IPS-18c (cell line): ENCODE measurements around the gene CCDC141.
"Not testable (repeated sequence)": the region's sequence is repeated elsewhere in the genome, so short reads cannot be mapped to it uniquely, and the experiment has no call there.

Source experiments
- H3K4me3 ChIP-seq: 2 replicates; pipeline ENCODE4 v1.7.0; 2013; ENCODE audit warnings: low read depth, mild to moderate bottlenecking, low read length, moderate library complexity; ENCODE audit not compliant: insufficient read depth
- H3K9me3 ChIP-seq: one replicate; pipeline ENCODE4 v1.6.1; 2013; ENCODE audit warnings: mild to moderate bottlenecking, low read length, moderate library complexity; ENCODE audit not compliant: control insufficient read depth, insufficient read depth

CCDC141 gene

DNA sequence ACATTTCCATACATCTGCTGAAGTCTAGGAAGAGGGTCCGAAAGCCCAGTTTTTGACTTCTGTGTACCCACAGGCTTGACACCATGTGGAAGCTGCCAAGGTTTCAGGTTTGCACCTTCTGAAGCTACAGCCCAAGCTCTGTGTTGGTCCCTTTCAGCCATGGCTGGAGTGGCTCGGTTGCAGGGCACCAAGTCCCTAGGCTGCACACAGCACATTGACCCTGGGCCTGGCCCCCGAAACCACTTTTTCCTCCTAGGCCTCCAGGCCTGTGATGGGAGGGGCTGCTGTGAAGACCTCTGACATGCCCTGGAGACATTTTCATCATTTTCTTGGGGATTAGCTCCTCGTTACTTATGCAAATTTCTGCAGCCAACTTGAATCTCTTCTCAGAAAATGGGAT is 55.7 kb downstream of the CCDC141 start:
- Histone ChIP-seq H3K9me3 (peaks cover 3% of the 10 kb centered on the region), H3K4me3 (no peak overlapping the region)

DNA sequence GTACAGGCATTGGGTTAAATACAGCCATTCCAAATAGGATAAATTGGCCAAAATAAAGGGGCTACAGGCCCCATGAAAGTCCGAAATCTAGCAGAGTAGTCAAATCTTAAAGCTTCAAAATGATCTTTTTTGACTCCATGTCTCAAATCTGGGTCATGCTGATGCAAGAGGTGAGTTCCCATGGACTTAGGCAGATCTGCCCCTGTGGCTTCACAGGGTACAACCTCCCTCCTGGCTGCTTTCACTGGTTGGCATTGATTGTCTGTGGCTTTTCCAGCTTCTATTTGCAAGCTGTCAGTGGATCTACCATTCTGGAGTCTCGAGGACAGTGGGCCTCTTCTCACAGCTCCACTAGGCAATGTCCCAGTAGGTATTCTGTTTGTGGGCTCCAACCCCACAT is 56.1 kb downstream of the CCDC141 start:
- Histone ChIP-seq H3K4me3 (no peak overlapping the region), H3K9me3 (peaks cover 3% of the 10 kb centered on the region)

DNA sequence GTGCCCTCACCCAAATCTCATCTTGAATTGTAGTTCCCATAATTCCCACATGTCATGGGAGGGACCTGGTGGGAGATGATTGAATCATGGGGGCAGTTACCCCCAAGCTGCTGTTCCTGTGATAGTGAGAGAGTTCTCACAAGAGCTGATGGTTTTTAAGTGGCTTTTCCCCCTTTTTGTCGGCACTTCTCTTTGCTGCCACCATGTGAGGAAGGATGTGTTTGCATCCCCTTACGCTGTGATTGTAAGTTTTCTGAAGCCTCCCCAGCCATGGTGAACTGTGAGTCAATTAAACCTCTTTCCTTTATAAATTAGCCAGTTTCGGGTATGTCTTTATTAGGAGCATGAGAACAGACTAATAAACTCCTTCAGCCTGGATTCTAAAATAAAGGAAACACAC is 57.2 kb downstream of the CCDC141 start:
- not testable (repeated sequence) for H3K4me3 ChIP-seq, H3K9me3 ChIP-seq

DNA sequence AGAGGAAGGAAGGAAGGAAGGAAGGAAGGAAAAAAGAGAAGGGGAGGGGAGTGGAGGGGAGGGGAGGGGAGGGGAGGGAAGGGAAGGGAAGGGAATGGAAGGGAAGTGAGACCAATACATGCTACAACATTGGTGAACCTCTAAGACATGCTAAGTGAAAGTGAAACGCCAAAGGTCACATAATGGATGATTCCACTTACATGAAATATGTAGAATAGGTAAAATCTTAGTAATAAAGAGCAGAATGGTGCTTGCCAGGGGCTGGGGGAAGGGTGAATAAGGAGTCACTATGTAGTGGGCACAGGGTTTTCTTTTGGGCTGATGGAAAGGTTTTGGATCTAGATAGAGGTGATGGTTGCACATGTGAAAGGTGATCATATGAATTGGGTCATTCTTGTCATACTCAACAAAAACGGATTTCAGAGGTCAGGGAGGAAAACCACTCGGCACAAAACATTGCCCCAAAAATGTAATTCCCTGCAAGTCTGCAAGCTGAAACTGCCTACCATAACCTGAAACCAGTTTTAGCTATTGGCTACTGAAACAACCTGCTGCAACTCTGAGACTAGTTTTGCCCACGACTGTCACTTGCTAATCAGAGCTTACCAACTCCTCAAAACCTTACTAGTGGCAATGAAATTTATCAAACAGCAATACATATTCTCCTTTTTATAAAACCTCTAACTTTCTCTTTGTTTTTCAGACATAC is 59.2 kb downstream of the CCDC141 start:
- H3K9me3 ChIP-seq = peaks cover 3% of the 10 kb centered on the region
- no peak overlapping the region for H3K4me3 ChIP-seq

DNA sequence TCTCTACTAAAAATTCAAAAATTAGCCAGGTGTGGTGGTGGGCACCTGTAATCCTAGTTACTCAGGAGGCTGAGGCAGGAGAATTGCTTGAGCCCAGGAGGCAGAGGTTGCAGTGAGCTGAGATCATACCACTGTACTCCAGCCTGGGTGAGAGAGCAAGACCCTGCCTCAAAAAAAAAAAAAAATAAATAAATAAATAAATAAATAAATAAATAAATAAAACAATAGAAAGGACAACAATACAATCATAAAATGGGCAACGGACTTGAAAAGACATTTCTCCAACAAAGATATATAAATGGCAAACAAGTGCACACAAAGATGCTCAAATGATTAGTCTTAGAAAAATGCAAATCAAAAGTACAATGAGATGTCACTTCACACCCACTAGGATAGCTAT is 60.5 kb downstream of the CCDC141 start:
- not testable (repeated sequence) for H3K9me3 ChIP-seq, H3K4me3 ChIP-seq

DNA sequence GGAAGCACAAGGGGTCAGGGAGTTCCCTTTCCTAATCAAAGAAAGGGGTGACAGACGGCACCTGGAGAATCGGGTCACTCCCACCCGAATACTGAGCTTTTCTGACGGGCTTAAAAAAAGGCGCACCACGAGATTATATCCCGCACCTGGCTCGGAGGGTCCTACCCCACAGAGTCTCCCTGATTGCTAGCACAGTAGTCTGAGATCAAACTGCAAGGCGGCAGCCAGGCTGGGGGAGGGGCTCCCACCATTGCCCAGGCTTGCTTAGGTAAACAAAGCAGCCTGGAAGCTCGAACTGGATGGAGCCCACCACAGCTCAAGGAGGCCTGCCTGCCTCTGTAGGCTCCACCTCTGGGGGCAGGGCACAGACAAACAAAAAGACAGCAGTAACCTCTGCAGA is 67.3 kb downstream of the CCDC141 start:
- not testable (repeated sequence) for H3K4me3 ChIP-seq, H3K9me3 ChIP-seq

DNA sequence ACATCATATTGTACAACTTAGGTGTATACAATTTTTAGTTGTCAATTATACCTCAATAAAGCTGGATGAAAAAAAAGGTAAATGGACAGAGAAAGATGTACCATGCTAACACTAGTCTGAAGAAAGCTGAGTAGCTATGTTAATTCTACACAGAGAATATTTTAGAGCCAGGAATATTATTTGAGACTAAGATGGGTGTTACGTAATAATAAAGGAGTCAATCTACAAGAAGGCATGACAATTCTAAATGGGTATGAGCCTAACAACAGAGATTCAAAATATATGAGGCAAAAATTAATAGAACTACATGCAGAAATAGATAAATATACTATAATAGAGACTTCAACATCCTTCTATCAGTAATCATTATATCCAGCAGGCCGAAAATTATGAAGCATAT is 69.1 kb downstream of the CCDC141 start:
- H3K4me3 ChIP-seq = no peak overlapping the region
- H3K9me3 ChIP-seq = no peaks in the 10 kb centered on the region

DNA sequence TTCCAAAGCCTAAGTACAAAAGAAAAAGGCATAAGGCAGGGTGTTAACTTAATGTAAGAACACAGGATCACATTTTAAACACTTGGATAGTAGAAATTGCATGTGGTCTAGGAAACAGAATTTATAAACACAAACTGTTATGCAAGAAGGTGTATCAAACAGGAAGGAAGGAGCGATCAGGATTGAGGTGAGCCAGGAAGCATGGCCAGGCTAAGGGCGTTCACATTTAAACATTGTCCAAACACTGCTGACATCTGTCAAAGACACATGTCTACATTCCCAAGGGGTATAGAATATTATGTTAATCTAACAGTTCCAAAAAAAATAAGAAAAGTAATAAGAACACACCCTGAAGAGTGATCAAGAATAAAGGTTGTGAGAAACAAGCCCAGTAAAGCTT is 71.3 kb downstream of the CCDC141 start:
- no peaks in the 10 kb centered on the region for H3K9me3 ChIP-seq
- H3K4me3 ChIP-seq = no peak overlapping the region

DNA sequence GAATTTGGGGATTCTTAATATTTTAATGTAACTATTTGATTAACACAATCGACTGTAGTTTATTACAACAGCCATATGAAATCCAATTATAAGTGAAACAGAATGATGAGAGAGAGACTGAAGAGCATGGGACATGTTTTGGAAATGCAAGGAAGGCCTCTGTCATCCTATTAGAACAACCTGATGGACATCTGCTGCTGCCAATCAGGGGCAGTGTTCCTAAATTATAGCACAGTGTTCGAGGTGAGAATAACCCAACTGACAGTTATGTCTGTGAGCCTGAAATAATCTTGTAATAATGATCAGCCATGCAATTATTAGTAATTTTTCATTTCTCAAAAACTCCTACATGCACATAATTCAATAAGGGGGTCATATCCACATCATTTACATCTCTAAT is 73.6 kb downstream of the CCDC141 start:
- H3K4me3 ChIP-seq = no peak overlapping the region
- H3K9me3 ChIP-seq = no peaks in the 10 kb centered on the region

DNA sequence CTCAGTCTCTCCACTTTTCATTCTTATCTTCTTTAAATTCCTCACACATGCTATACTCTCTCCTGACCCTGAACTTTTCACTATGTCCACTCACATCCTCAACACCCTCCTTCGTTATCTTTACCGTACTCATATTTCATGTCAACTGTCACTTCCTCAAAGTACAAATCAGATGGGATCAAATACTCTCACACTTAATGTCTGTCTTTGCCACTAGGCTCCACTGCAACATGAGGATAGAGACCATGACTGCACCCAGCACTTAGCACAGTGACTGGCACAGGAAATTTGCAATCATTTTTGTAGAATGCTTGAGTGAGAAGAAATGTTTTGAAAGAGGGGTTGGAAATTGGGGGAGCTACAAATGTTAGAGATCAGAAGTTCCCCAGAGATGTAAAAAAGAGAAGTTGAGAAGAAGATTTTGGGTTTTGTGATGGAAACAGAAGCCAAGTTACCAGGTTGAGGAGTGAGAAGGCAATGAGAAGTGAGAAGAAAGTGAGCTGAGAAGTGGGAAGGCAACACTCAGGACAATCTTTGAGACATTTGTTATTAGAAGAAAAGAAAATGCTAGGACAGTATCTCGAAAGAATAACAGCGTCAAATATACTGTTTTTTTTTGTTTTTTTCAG is 87.0 kb downstream of the CCDC141 start:
- H3K9me3 ChIP-seq = peaks cover 4% of the 10 kb centered on the region
- no peak overlapping the region for H3K4me3 ChIP-seq

DNA sequence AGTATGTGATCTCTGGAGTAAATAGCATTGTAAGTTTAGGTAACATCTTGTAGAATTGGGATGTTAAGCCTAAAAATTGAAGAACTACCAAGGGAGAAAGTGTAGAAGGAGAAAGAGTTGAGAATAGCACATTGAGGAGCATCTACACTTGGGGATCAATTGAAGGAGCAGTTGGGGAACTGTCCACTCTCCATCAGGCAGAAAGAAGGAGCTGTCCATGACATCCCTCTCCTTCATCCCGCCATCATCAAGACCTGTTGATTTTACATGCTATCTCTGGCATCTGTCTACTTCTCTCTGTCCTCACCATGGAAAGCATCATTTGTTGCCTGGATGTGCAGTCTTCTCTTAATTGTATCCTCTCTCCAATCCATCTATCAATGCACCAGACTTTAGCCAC is 87.8 kb downstream of the CCDC141 start:
- no peak overlapping the region for H3K4me3 ChIP-seq
- peaks cover 4% of the 10 kb centered on the region for H3K9me3 ChIP-seq

DNA sequence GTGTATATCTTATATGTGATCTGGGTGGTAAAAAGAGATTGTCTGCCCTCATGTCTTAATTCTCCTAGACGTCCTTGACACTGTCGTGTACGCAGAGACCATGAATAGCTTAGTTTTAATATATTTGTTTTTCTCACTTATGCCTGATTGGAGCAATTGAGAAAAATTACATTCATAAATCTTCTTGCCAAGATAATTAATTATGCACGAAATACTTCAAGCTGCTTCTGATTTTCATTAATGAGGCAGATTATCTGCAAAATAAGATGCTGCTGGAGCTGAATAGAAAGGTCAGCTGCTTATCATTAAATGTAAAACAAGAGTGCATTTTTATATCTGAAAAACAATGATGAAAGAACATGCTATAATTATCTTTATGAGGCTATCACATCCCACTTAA is 95.9 kb downstream of the CCDC141 start:
- Histone ChIP-seq H3K9me3 (no peaks in the 10 kb centered on the region), H3K4me3 (no peak overlapping the region)

DNA sequence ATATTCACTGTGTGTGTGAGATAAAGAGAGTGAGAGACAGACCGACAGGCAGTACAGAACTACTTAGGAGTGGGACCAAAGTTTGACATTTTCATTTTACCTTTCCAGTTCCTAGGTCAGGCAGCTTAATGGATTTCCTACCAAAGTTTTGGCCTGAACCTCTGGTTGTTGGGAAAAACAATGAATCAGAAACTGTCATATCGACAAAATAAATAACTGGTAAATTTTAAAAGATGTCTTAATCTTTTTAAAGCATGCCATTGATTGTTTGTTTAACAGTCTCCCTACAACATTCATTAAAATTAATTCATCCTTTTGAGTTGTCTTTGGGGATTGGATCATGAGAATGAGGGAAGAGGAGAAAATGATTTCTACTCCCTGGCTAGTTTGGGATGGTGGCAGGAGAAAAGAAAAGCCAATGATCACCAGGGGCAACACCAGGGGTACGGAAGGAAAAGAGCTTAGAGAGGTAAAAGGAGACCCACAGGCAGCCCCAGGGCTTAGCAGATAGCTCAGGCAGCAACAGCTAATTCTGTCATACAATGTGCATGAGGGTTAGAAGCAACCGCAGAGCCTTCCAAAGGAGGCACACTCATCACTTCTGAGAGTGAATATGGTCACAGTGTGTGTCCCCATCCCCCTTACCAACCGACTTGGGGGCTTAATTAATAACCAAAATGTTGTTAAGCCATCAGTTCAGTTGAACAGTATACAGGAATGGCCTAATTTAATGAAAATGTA is 98.5 kb downstream of the CCDC141 start:
- Histone ChIP-seq H3K9me3 (no peaks in the 10 kb centered on the region), H3K4me3 (no peak overlapping the region)

DNA sequence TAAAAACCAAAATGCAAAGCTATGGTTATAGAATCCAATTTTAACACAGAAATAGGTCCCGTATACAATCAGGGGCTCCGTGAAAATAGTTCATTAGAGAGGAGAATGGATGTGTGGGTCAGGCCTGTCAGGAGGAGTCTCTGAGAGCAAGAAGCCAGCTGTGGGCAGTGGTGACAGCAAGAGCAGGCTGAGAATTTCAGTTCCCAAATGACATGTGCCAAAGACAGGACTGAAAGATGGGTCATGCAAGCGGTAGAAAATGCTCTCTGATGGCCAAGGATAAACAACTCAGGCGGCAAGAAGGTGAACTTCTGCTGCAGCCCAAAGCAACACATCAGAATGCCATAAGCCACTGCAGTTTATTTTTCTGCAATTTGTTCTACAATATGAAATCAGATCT is 100.4 kb downstream of the CCDC141 start:
- Histone ChIP-seq H3K4me3 (no peak overlapping the region), H3K9me3 (no peaks in the 10 kb centered on the region)

DNA sequence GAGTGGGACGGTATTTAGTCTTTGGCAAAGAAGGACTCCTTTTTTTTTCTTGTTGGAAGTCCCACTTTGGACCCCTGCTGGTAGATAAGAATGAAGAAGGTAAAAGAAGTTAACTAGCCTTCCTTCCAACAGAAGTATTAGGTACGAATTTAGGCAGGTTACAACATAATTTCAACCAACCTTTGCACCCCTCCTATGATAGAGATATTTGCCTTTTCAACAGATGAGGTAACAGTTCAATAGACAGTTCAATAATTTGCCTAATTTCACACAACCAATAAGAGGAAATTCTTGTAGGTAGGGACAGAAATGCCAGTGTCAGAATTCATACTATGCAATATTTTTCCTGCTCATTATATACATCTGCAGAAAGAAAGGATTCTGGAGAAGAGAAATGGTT is 100.8 kb downstream of the CCDC141 start:
- no peaks in the 10 kb centered on the region for H3K9me3 ChIP-seq
- H3K4me3 ChIP-seq = no peak overlapping the region

DNA sequence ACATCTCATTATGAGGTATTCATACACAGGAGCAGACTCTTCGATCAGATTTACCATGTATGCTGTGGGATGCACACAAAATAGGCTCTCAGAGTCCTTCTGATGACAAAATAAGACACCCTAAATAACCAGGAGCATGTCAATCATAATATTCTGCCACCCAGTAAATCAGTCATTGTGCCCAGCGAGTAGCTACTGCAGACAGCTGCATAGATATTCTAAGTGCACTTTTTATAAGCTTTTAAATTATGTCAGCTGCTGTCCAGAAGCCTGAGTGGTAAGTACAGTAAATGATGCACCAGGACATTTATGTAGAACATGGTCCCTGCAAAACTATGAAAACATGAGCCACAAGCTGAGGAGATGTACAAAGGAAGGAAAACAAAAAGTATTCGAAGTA is 102.9 kb downstream of the CCDC141 start:
- no peak overlapping the region for H3K4me3 ChIP-seq
- H3K9me3 ChIP-seq = no peaks in the 10 kb centered on the region

DNA sequence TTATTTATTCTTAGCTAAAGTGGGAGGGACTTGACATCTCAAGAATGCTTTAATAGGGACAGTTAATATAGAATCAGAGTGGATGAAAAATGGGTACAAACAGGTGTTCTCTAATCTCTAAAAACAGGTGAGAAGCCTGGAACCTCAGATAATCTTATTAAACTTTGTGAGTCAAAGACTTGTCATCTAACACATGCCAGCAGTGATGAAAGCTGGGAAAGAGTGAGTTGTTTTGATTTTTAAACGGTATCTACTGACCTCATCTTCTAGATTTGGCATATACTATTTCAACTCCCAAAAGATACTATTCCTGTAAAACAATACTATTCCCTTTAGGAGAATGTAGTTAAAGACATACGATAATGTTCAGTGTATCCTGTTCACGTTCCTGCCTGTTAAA is 103.4 kb downstream of the CCDC141 start:
- no peaks in the 10 kb centered on the region for H3K9me3 ChIP-seq
- H3K4me3 ChIP-seq = no peak overlapping the region

DNA sequence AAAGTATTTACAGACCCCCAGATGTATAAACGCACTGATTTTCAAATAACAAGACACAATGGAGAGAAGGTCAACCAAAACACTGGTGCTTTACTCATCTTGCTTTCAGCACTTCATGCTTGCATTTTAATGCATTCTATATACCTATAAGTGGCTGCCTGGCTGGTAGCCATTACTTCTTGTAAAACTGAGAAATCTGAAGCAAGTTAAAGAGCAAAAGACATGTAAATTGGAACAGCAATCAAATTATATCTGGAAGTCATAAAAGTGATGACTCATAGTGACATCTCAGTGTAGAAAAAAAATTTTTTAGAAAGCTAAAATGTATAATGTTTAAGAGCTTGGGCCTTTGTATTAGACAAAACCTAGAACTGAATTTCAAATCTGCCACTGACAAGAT is 106.2 kb downstream of the CCDC141 start:
- no peaks in the 10 kb centered on the region for H3K9me3 ChIP-seq
- no peak overlapping the region for H3K4me3 ChIP-seq
